Skin epidermis (tissue), 12 donors: ENCODE measurements around the gene SETD3.
A peak's percentile ranks its signal among the peaks of the same experiment; 100 is the strongest.

ENCODE experiments used
- H3K27ac ChIP-seq, 21 experiments: fragments of 200-600 bp; sonication (generic) in 11 of 21; one replicate each; pipeline ENCODE4 v1.5.0; 2020; ENCODE audit warnings: mild to moderate bottlenecking in 3 of 21, inconsistent platforms in 2 of 21, moderate library complexity in 2 of 21
- H3K4me3 ChIP-seq, 7 experiments: fragments of 200-600 bp; sonication (generic) in 2 of 7; one replicate each; pipeline ENCODE4 v1.5.0; 2020; ENCODE audit warnings: inconsistent platforms in 2 of 7, mild to moderate bottlenecking in 2 of 7, moderate library complexity in 1 of 7

The SETD3 gene

DNA sequence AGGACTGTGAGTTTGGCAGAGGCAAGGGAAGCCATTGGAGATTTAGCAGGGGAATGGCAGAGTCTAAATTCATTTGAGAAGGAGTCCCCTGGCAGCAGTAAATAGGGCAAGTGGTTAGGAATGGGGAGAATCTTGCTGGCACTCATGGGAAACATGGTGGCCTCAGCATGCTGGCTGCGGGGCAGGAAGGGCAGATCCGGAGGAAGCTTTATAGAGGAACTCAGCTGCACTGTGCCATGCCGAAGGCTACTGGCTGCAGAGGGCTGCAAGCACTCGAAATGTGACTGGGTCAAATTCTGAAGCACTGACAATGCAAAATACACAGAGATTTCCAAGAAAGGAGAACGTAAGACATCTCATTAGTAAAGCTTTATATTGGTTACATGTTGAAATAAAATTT is 24.4 kb upstream of the SETD3 start:
- no peak overlapping the region for H3K4me3 ChIP-seq
- H3K27ac ChIP-seq, result no peak overlapping the region

DNA sequence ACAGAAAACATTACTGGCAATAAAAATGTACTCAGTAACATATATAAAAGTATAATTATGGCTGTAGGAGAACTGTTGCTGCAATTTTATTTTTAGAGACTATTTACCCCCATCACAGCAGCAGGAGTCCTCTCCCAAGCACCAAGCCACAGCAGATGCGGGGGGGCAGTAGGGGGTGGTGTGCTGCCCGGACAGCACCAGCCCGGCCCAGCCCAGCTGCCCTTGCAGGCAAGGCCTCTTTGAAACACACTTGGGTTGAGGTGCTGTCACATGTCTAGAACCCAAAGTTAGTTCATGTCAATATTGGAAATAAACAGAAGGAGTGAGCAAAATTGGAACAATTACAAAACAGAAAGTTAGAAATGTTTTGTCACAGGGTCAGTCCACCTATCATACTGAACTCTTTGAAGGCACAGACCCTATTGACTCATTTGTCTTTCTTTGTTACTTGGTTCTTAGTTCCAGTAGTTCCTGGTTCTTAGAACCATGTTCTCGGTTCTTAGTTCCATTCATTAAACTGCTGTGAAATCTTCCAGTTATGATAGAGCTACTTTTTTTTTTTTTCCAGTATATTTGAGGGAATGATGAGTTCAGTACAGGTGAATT is 23.3 kb upstream of the SETD3 start:
- Histone ChIP-seq H3K27ac (no peak overlapping the region), H3K4me3 (no peak overlapping the region)

DNA sequence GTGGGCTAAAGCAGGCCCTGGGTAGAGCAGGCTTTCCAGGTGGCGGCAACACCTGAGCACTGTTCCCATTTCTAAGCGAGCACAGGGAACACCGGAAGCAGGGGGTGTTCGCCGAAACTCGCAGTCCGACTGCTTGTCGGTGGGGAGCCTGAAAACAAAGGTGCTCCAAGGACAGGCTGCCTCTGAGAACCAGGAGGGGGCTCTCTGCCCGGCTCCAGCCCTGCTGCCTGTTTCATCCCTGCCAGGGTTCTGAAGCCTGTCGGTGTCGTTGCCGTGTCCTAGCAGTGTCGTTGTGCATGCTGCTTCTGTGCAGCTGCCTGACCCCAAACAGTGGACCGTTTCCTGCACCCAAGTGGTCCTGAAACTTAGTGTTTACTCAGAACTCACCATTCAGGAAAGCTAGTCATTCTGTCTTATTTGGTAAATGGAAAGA is 22.3 kb upstream of the SETD3 start:
- H3K4me3 ChIP-seq, result no peak overlapping the region

DNA sequence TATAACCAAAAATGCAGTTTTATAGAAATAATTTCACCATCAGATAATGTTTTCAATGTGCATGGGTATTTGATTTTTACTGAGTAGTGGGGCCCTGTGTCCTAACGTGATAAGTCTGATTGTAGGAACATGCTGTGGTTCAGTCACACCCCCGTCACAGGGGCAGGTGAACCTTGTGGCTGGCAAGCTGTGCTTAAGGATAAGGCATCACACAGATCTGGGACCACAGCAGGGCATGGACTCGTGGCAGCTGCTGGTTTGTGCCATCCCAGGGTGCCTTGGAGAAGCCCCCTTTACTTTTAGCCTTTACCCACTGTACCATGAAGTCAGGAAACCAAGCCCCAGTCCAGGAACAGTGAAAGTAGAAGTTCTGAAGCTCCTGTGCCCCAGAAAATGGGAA is 17.2 kb upstream of the SETD3 start:
- no peak overlapping the region for H3K4me3 ChIP-seq
- H3K27ac ChIP-seq, result no peak overlapping the region

More for the DNA sequence above, 22.3 kb upstream of the SETD3 start:
- no peak overlapping the region for H3K27ac ChIP-seq

DNA sequence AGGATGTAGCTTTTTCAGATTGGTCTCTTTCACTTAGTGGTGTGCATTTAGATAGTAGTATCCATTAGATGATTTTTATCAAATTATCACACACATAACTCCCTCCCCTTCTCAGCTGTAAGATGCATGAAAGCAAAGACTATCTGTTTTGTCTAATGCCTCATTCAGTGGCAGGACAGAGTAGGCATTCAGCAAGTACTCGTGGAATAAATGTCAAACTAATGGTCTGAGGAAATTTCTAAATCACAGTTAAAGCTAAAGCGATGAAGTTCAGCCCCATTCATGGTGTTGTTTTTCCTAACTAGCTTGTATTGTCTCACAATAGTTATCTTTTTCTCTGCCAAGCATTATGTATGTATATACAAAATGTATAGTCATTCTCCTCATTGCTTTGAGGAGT is 16.7 kb upstream of the SETD3 start:
- H3K27ac ChIP-seq, result no peak overlapping the region
- H3K4me3 ChIP-seq, result no peak overlapping the region

DNA sequence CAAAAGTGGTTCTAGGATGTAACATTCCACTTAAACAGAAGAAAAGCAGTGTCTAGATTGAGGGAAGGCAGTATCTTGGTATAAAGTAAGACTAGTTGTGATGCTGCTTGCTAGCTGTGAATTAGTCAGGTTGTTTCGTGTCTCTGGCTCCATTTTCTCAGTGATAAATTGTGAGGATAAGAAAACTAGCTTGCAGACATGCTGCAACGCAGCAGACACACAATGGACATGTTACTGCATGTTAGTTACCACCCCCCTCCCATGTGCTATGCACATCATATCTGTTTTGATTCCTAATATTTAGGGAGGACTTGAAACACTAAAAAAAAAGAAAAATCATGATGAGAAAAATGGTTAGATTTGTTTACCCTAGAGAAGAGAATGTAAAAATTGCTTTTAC is 3.4 kb upstream of the SETD3 start:
- Histone ChIP-seq H3K27ac (no peak overlapping the region), H3K4me3 (no peak overlapping the region)

DNA sequence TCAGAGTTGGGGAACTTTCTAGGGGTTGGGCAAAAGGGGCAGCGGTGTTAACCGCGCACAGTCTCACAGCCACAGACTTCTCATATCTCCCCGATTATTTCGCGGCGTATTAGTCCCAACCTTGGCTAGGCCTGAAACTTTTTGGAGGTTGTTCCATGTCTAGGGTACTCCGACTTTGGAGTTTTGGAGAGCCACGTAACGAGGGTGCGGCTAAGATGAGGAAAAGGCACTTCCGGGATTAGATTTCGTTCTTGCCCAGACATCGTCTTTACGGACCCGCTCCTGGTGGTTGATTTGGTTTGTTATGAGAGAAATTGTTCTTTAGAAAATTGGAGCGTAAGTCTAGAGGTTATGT is 1.1 kb upstream of the SETD3 start:
- Histone ChIP-seq H3K4me3 (peak overlapping the region; percentile 84 to 96 (median 94)), H3K27ac (peak overlapping the region; percentile 63 to 98 (median 93))

DNA sequence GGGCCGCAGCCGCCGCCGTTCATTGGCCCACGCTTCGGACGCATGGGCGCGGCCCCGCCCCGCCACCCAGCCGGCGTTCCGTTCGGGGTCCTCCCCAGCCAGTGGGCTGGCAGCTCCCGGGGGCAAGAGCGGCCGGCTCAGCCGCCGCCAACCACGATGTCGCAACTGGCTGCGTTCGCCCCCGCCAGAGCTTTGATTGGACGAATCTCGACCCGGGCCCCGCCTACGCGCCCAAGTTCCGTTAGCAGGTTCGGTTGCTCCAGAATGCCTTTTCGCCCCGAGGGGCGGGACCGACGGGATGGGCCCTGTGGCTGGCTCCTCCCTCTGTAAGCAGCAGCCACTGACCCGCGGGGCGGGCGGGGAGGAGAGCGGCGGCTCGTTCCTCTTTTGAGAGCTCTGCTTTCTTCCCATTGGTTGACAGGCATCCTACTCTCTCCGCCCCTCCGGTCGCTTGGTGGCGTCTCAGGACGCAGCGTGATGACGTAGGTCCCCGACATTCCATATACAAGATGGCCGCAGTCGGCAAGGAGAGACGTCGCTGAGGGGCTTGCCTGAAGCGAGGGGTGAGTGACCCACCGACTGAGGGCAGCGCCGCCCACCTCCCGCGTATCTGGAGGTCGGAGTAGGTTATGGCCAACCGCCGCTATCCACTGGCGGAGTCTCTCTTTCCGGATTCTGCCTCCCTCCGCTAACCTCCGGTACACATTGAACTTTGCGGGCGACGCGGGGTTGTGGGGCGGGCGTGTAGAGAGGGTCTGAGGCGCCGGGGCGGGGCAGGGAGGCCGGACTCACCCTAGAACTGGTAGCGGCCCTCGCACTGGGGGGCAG is 472 bp upstream of the SETD3 start, which contains the start of gene CCNK:
TSS of gene CCNK (plus strand) at position 493 of the 828 bp plus-strand sequence. CDS start 11,269 bp downstream, outside the sequence.
- Histone ChIP-seq H3K27ac (peak within 1 kb of the TSS; percentile 76 to 98 (median 93)), H3K4me3 (peak within 1 kb of the TSS; percentile 84 to 96 (median 94))

DNA sequence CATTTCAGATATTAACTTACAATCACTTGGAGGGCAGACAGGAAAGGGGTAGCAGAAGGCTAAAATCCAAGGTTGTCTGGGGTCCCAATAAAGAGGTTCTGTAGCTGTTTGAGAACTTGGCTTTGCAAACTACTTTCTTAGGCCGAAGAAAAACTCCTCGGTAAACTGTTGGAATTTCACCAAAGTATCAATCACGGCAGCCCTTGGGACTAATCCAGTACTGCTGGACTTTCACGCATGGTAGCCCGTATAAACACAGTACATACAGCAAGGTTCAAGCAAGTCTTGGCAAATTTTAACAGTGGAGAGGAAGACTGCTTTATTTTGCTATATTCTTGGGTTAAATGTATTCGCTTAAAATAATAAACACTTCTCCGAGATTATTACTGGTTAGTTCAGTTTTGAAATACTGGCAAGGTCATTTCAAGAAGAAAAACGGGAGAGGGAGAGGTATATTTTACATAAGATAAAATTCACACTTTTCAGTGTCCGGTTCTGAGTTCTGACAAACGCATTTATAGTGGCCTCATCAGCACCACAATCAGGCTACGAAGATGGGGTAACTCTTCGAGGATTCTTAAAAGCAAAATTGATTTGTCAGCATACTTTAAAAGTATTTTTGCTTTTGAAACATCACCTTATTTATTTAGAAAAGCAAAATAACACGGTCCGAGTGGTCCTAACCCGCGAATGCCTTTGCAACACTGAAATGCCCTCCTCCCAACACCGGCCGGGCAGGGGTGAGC is 1.3 kb downstream of the SETD3 start:
- Histone ChIP-seq H3K27ac (peak overlapping the region in 18 of 21 experiments; percentile 48 to 96 (median 88)), H3K4me3 (peak overlapping the region; percentile 81 to 96 (median 93))

DNA sequence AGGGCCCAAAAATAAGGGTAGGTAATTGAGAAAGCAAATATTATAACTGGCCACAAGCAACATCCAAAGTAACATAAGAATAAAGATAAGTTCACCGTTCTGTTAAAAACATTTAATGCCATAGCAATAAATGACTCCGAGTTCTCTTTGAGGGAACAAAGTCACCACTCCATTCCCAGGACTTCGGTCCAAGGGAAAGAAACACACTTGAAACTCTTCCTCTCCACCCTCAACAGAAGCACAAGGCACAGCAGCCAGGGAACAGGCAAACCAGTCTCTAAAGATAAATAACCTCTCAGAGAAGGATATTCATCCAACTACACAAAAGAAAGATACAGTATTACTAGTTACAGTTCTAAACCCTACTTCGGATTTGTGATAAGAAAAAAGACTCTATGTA is 2.5 kb downstream of the SETD3 start:
- Histone ChIP-seq H3K4me3 (no peak overlapping the region), H3K27ac (no peak overlapping the region)

DNA sequence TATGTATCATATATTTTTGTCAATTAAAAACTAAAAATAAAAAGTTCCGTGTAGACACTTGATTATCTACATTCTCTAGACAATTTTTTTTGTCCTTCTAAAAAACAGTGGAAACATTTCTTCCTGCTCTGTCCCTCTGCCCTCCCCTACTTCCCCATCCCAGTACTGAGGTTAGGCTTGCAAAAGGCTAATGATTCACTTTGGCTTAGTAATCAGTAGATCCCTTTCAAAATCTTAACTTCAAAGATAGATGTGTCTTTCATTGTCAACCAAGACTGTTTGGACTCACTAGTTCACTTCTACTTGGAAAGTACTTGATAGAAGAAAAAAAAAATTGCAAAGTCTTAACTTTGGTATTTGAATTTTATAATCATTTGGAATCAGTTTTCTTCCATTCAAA is 3.8 kb downstream of the SETD3 start:
- H3K27ac ChIP-seq, result no peak overlapping the region
- H3K4me3 ChIP-seq, result no peak overlapping the region

DNA sequence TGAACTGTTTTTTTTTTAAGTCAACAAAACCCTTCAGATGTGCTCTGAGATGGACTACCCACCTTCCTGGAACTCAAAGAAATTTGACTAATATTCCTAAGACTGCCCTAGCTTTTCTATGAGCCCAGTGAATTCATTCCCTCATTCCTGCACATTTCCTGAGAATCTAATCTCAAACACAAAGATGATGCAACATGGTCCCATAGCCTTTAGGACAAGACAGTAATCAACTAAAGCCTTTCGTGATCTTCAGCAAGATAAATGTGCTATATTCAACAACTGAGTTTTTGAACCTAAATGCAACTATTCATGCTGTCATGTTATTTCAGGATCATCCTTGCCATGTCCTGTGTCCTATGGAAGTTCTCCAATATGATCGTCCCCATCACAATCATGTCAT is 5.0 kb downstream of the SETD3 start:
- no peak overlapping the region for H3K4me3 ChIP-seq

DNA sequence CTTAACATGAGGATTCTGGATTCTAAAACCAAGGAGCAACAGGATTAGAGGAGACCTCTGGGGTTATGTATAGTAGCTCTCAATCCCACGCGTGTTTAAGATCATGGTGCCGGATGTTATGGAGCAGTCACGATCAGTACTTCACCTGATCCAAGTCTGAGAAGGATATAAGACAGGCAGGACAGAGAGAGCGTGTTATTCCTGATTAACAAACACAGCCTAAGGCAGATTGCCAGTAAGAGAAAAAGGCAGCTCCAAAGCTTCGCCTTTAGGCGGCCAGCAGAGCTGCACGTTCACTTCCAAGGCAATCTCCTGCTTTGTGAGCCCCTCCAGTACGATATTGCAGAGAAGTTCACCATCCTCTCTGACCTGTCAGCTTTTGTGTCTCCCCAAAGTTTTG is 5.5 kb downstream of the SETD3 start:
- H3K27ac ChIP-seq, result no peak overlapping the region
- no peak overlapping the region for H3K4me3 ChIP-seq

More for the DNA sequence above, 5.0 kb downstream of the SETD3 start:
- H3K27ac ChIP-seq, result no peak overlapping the region

DNA sequence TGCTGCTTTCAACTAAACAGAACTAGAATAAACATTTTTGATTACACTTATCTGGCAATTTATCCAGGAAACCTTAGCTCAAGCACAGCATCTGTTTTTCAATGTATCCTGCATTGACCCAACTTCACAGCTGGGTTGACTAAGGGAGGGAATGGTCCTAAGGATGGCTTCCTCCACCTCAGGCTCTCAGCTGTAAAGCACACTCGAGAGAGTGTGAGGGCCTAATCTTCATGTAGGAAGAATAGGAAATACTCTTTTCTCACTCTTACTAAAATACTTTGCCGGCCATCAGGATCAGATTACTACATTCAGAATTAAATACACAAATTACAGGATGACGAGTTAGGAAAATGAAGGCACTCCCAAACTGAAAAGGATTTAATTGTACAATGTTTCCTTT is 7.2 kb downstream of the SETD3 start:
- no peak overlapping the region for H3K4me3 ChIP-seq
- no peak overlapping the region for H3K27ac ChIP-seq

DNA sequence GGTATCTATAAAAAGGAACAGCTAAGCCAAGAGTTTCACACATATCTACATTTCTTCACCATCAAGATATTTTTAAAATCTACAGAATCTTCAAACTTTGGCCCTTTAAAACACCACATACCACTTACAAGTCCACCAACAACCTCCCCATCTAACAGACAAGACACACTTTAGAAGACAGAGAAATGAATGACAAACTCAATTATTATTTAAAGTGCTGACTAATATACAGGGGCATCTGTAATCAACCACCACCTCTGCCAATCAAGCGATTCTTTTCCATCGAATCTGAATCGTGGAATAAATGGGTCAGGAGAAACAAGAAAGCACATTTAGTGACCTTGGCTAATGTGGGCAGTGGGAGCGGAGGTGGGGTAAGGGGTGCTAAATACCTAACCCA is 7.7 kb downstream of the SETD3 start:
- no peak overlapping the region for H3K27ac ChIP-seq
- H3K4me3 ChIP-seq, result no peak overlapping the region

DNA sequence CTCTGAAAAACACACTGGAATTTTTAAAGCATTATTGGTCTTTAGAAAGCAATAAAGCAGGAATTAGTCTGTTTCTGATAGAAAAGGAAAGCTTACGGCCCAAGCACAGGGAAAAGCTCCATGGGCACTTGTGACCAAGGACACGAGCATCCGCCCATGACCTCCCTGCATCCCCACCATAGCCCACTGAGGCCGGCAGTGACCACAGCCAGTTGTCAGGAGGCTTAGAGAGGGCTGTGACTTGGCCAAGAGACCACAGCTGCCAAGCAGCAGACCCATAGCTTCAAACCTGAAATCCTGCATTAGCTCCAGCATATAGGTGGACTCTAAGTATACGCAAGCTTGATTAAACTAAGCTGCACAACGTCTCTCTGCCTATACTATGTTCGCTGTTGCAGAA is 8.9 kb downstream of the SETD3 start:
- H3K4me3 ChIP-seq, result no peak overlapping the region
- no peak overlapping the region for H3K27ac ChIP-seq

DNA sequence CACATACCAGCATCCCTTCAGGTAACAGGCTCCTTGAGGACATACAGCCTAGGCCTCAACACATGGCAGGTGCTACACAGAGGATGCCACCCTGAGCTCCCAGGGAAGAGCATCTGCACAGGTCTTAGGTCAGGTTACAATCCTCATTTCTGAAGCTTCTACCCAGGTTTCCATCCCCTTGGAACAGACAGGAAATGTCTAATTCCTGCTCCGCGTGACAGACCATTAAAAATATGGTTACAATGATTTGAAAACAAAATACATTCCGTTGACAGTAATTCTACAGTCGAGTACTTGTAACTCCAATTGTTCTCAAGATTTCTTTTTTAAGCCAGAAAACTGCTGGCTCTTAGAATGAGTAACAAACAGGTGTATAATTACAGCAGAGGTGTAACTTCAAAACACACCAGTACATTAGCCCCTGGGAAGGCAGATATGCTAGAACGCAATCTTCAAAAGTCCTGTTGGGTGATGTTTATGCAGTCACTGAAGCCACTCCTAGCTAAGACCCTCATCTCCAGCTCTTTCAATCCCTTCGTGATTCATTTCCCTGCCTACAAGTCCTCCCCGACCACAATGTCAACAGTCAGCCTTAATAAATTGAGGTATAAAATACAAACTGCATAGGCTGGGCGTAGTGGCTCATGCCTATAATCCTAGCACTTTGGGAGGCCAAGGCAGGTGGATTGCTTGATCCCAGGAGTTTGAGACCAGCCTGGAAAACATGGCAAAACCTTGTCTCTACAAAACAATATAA is 11.6 kb downstream of the SETD3 start:
- Histone ChIP-seq H3K4me3 (no peak overlapping the region), H3K27ac (no peak overlapping the region)

DNA sequence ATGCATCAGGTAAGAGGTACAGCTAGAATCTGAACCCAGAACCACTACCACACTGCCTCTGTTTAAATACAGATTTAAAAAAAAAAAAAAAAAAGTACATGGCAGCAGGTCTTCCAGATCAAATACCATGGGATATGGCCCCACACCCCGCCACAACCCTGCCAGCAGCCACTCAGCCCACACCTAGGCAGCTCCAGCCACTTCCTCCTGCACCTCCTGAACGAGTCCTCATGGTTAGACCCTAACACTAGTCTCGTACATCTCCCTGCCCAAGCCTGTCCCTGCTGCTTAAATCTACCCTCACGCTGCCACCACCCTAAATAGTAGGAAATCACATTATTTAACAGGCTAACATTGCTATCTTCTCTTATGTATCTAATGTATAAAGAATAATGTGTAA is 12.6 kb downstream of the SETD3 start:
- Histone ChIP-seq H3K27ac (no peak overlapping the region), H3K4me3 (no peak overlapping the region)

DNA sequence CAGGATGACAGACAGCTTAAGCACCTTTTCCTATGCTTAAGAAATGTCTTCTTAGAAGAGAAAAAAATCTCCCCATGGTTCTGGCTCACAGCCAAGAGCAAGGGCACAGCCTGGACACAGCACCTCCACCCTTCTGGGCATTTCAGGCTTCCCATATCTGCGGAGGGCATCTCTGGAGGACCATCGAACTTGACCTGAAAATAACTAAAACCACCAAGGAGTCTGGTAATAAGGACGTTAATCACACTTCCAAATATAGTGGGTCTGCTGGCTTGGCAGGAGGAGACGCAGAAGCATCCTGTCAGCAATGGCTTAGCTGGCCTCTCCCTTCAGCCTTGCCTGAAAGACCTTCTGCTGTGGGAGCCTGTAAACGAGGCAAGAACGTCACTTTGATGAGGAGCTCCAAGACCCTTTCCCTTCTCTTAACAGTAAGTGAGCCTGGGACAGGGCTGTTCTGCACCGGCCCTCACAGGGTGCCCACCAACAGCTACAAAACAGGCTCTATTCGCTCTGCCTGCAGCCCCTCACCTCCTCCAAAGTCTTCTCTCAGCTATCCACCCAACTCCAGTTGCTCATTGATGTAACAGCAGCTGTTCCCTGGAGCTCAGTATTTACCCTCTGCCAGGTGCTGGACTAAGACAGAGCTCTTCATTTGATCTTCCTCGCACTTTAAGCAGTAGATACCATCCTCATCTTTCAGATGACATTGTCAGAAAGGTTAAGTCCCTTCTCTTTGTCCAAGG is 13.2 kb downstream of the SETD3 start:
- Histone ChIP-seq H3K27ac (no peak overlapping the region), H3K4me3 (no peak overlapping the region)
